HG02884 (cell line): Measurements from ENCODE around the gene ARL15.
"Not testable (repeated sequence)": the region's sequence is repeated elsewhere in the genome, so short reads cannot be mapped to it uniquely, and the experiment has no call there.

Source experiments
- ATAC-seq: cut with Tn5 transposase; IDR thresholded peaks from one replicate; pipeline ENCODE4 v1.9.1; 2021; ENCODE audit warnings: mild to moderate bottlenecking, moderate library complexity; ENCODE audit not compliant: unreplicated experiment

Gene ARL15

DNA sequence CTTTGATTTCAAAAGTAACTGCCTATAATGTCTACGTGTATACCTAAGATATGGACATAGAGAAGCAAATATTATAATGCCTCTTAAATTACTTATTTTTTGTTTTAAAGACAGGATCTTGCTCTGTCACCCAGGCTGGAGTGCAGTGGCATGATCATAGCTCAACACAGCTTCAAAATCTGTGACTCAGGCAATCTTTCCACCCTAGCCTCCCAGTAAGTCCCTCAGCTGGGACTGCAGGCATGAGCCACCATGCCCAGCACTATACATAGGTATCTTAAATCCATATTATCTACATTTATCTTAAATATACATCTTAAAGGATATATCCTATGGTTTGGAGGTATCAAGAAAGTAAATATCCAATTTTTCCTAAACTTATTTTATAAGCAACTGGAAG is 261.2 kb downstream of the ARL15 start:
- ATAC-seq = no peak

DNA sequence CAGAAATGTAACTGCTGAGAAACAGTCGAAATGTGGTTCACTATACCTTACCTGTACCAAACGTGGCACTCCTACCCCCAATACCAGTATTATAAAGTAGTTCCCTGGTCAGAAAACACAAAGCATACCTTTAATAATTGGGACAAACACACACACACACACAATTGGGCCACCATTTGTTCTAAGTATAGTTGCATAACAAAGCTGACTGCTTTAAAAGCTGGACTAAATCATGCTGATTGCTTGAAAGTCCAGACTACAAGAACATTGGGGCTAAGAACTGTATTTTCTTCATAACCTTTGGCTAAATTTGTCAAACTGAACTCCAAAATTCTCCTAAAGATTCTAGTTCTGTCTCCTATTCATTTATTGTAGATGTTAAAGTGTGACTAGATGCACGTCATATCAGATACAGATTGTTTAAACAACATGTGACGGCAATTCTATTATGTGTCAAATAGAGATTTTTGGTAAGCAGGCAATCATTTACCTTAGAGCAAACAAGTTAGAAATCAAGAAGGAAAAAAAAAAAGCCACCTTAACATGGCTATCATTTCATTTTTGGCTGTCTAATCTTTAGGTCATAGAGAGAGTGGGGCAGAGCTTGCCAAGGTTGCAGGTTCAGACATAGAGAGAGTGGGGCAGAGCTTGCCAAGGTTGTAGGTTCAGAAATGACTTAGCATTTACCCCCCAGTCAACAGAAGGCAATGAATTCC is 265.1 kb downstream of the ARL15 start:
- ATAC-seq = no peak

DNA sequence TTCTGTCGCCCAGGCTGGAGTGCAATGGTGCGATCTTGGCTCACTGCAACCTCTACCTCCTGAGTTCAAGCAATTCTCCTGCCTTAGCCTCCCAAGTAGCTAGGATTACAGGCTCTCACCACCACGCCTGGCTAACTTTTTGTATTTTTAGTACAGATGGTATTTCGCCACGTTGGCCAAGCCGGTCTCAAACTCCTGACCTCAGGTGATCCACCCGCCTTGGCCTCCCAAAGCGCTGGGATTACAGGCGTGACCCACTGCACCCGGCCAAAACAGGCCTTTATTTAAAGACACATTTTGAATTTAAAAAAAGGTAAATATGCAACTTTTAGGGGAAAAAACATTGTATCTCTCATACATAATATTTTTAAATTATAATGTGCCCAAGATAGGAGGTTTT is 266.1 kb downstream of the ARL15 start:
- ATAC-seq = not testable (repeated sequence)

GRCh38 chr5:54040804-54041203 is 269.6 kb downstream of the ARL15 start:
- ATAC-seq = no peak

- ATAC-seq = no peak
Measured at GRCh38 chr5:54040018-54040417, 270.4 kb downstream of the ARL15 start.

- no peak for ATAC-seq
Measured at GRCh38 chr5:54037205-54037604, 273.2 kb downstream of the ARL15 start.

DNA sequence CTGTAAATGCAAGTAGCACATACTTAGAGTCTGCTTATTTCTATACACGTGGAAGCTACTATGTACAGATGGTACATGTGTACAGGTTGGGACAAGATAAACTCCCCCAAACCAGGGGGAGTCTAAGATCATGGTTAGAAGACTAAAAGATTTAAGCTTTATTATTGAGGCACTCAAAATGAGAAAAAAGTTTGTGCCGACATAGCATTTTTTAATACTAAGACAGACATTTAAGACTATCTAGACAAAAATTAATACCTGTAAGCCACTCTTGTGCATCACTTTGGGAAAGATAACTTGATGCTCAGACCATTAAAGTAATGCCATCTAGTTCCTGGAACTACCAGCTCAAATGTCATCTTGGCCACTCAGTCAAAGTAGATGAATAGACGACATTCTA is 279.4 kb downstream of the ARL15 start:
- ATAC-seq = no peak

GRCh38 chr5:54024466-54024865 is 285.9 kb downstream of the ARL15 start:
- no peak for ATAC-seq

- no peak for ATAC-seq
Measured at GRCh38 chr5:54022223-54022622, 288.1 kb downstream of the ARL15 start.

DNA sequence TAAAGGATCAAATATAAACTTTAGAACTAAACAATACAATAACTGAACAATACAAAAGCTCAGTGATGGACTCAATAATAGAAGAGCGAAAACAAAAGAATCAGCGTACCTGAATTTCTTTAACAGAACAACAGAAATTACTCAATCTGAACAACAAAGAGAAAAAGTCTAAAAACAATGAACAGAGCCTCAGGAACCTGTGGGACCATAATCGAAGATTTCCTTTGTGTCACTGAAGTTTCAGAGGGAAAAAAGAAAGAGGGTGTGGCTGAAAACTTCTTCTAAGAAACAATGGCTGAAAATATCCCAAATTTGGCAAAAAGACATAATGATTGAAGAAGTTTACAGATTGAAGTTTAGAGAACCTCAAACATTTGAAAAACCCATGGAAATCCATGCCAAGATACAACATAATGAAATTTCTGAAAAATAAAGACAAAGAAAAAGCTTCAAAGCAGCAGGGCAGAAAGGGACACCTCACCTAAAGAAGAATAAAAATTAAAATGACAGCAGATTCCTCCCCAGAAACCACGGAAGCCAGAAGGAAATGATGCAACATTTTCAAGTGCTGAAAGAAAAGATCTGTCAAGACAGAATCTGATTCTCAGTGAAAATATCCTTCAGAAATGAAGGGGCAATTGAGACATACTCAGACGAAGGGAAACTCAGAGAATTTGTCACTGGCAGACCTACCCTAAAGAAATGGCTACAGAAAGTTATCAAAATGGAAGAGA is 288.8 kb downstream of the ARL15 start:
- no peak for ATAC-seq

DNA sequence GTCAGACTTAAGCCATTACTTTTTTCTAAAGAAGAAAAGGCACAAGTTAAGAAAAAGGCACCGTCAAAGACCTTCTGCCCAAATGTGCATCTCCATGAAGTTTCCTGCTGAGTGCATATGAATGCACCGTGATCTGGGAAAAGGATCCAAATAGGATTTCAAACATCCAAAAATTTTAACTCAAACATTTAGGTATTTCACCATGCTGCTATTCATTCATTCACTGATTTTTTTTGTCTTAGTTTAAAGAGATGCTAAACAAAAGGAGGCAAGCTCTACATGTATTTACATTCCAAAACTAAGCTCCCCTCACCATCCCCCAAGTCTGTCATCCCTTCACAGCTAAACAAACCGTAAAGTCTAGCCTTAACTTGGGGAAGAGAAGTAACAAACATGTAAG is 291.9 kb downstream of the ARL15 start:
- ATAC-seq = no peak

DNA sequence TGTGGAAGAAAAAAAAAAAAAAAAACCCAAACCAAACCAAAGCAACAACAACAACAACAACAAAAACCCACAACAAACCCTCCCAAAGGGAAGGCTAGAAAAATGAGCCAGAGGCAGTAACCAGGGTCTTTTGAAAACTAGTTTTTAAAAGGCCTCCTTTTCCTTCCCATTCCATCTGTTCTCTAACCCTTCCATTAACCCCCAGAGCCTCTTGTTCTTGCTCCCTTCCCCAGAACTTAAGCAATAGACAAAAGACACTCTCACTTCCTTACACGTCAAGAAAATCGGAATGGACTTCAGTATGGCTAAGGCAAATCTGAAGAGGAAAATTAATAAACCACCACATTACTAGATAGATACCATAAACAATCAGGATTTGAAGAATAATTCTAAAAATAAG is 292.8 kb downstream of the ARL15 start:
- no peak for ATAC-seq

- ATAC-seq = no peak
Measured at GRCh38 chr5:54013556-54014194, 296.7 kb downstream of the ARL15 start.

- no peak for ATAC-seq
Measured at GRCh38 chr5:54009828-54010227, 300.5 kb downstream of the ARL15 start.

- no peak for ATAC-seq
Measured at GRCh38 chr5:54009357-54009756, 301.0 kb downstream of the ARL15 start.

DNA sequence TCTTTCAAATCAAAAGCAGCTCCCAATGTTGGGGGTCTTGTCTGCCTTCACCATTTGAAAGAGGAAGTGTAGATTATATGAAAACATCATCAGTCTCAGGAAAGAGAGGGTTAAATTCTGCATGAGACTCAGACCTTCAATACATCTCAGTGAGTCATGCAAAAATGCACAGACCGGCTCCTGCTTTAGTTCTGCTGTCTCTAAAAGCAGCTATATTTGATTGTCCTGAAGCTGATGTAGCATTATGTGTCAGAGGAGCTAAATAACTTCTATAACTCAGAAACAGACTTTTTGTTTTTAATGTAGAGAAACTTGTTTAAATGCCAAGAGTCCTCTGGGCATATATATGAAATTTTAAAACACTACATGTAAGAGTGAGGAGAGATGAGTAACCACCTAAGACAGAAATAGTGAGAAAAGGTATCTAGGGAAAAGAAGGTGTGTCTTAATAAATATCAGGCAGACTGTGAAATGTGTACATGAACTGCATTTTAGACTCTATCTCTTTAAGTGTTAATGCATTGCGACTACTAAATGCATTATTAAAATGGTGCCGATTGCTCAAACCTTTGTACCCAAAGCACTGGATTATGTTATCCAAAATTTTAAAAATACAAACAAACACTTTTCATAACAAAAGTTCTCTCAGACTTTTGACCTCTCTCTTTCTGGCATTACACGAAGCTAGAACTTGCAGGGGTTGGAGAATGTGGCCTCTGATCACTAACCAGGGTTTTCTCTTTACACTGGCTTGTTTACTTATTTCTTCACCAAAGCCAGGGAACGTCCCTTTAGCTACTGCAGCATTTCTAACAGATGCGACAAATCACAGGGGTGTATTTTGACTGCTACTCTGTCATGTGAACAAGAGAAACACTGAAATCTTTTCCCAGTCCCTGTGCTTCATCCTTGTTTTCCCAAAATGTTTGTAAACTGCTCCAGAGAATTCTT is 302.3 kb downstream of the ARL15 start:
- ATAC-seq = no peak

DNA sequence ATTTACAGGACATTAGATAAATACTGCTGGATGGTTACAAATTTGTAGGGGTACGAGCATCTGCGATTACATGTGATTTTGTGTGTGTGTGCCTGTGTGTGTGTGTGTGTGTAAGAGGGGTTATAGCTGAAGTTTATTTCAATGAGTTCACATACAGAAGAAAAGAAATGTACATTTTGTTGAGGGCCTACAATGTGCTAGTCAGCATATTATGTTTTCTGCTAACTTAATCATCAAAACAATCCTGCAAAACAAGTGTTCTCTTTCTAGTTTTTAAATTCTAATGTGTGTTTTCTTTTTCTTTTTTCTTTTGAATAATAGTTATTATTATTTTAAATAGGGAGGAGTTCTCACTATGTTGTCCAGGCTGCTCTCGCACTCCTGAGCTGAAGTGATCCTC is 305.7 kb downstream of the ARL15 start:
- ATAC-seq = no peak

DNA sequence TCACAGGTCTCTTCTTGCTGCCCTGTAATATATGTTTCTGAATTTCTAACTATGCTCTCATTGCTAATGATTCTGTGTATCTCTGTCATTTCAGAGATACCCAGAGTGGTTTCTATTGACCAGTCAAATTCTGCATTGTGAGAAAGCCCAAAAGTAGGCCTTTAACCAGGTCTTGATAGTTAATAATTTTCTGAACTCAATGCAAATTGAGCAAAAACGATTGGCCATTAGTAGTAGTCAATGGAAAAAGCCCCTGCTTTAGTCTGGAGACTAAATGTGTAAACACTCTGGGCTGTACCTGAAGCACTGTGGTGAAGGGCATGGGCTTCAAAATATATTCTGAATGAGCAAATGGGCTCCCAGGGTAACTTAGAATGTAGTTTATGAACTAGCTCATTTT is 307.6 kb downstream of the ARL15 start:
- no peak for ATAC-seq

GRCh38 chr5:54001976-54002775 is 308.2 kb downstream of the ARL15 start:
- ATAC-seq = no peak

- no peak for ATAC-seq
Measured at GRCh38 chr5:54000011-54000410, 310.4 kb downstream of the ARL15 start.
